HG03457 (cell line): Measurements from ENCODE around the gene CNTRL.
"Not testable (repeated sequence)": the region's sequence is repeated elsewhere in the genome, so short reads cannot be mapped to it uniquely, and the experiment has no call there.

Experiments used
- ATAC-seq: cut with Tn5 transposase; IDR thresholded peaks from one replicate; pipeline ENCODE4 v1.9.1; 2021; ENCODE audit warnings: moderate number of reproducible peaks; ENCODE audit not compliant: unreplicated experiment

CNTRL gene

DNA sequence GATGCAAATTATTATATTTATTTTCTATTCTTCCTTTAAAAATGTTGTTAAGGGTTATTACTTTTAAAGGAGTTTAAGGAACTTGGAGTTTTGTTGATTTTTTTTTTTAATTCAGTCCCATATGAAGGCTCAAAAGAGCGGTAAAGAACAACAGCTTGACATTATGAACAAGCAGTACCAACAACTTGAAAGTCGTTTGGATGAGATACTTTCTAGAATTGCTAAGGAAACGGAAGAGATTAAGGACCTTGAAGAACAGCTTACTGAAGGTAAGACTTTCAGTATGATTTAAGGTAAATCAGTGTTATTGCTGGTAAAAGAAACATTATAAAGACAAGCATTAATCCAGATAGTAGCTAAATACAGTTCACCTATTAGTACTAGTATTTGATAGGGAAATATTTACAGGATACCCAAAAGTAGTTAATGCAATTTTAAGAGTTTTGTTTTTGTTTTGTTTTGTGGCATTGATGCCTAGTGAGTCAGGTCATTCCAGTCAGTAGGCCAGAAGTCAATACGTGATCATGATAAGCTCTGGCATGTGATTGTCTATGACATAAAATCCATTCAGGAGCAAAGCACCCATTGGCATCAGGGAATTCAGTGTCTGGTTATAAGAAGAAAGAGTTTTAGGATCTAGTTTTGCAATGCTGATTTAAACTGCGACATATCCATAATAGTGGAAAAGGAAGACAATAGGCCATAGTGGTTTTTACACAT lies 49.2 kb downstream of the CNTRL start:
- no peak for ATAC-seq

DNA sequence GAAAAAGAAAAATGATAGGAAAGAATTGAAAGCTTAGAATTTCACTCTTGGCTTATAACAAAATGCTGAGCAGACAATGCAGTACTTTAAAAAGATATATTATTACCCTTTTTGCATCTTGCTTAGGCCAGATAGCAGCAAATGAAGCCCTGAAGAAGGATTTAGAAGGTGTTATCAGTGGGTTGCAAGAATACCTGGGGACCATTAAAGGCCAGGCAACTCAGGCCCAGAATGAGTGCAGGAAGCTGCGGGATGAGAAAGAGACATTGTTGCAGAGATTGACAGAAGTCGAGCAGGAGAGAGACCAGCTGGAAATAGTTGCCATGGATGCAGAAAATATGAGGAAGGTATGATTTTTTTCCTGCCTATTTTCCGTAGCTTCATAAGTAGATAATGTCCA lies 50.8 kb downstream of the CNTRL start:
- no peak for ATAC-seq

DNA sequence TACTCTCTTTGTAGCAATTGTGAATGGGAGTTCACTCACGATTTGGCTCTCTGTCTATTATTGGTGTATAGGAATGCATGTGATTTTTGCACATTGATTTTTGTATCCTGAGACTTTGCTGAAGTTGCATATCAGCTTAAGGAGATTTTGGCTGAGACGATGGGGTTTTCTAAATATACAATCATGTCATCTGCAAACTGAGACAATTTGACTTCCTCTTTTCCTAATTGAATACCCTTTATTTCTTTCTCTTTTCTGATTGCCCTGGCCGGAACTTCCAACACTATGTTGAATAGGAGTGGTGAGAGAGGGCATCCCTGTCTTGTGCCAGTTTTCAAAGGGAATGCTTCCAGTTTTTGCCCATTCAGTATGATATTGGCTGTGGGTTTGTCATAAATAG lies 54.6 kb downstream of the CNTRL start:
- ATAC-seq: not testable (repeated sequence)

GRCh38 chr9:121133104-121133816 lies 58.5 kb downstream of the CNTRL start:
- ATAC-seq: no peak

GRCh38 chr9:121135642-121136041 lies 60.9 kb downstream of the CNTRL start:
- ATAC-seq: no peak

- ATAC-seq: no peak
Measured at GRCh38 chr9:121138561-121138960, 63.8 kb downstream of the CNTRL start.

GRCh38 chr9:121138973-121139372 lies 64.2 kb downstream of the CNTRL start:
- no peak for ATAC-seq

GRCh38 chr9:121140162-121140561 lies 65.4 kb downstream of the CNTRL start:
- no peak for ATAC-seq

DNA sequence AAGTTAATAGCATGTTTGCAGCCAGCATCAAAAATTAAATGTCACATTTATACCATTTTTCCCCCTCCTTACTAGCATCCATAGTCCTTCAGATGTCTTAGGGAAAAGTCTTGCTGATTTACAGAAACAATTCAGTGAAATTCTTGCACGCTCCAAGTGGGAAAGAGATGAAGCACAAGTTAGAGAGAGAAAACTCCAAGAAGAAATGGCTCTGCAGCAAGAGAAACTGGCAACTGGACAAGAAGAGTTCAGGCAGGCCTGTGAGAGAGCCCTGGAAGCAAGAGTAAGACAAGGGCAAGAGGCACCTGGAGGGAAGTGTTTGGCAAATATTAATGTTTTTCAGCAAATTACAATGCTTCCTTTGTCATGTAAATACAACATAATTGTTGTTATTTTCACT lies 66.6 kb downstream of the CNTRL start:
- ATAC-seq: no peak

- ATAC-seq: no peak
Measured at GRCh38 chr9:121141706-121142105, 67.0 kb downstream of the CNTRL start.

DNA sequence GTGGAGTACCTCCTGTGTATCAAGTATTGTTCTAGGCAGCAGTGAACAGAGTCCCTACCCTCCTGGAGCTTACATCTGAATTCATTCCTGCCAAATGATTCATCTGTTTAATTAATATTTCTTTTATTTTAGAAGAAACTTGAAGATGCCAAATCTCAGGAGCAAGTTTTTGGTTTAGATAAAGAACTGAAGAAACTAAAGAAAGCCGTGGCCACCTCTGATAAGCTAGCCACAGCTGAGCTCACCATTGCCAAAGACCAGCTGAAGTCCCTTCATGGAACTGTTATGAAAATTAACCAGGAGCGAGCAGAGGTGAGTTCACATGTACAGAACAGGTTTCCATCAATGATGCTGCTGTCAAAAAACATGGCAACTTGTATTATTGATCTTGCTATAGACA lies 69.0 kb downstream of the CNTRL start:
- no peak for ATAC-seq

DNA sequence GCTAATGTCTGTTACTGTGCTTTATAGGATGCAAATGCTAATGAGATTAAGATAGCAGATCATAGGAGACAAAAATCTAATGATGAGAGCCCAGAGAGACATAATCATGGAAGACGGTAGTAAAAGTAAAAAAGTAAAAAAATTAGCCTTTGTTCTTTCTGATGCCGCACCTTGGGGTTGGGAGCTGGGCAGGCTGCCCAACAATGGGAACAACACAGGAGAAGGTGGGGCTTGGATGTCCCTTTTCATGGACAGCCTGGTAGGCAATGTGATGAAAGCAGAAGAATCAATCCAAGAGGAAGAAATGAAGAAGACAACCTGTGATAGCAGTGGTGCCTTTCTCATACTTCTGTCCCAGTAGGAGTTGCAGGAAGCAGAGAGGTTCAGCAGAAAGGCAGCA lies 69.7 kb downstream of the CNTRL start:
- ATAC-seq: no peak

DNA sequence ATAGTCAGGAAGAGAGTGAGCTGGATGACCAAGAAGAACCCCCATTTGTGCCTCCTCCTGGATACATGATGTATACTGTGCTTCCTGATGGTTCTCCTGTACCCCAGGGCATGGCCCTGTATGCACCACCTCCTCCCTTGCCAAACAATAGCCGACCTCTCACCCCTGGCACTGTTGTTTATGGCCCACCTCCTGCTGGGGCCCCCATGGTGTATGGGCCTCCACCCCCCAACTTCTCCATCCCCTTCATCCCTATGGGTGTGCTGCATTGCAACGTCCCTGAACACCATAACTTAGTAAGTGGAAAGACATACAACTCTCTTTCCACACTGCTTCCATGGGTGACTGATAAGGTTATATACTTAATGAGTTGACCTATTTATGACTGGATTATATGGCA lies 75.4 kb downstream of the CNTRL start:
- no peak for ATAC-seq

- no peak for ATAC-seq
Measured at GRCh38 chr9:121153642-121154041, 78.9 kb downstream of the CNTRL start.

- ATAC-seq: no peak
Measured at GRCh38 chr9:121154782-121155181, 80.0 kb downstream of the CNTRL start.

DNA sequence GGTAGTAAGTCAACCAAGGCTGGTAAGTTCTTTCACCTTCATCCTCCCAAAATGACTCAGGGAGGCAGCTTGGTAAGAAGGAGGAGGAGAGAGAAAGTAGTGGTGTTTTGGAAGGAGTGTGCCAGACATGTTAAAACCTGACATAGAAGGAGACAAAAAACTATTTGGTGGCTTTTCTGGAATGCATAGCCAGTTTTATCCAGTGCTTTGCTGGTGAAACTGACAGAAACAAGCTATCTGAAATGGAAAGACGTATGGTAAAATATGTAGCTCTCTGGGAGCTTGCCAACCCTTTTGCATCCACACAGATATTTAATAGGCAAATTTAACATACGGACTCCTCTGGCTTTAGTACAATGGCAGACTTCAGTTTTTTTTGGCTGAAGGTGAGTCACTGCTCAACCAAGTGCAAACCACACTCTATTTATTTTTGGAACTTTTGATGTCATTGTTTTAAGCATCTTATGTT lies 81.5 kb downstream of the CNTRL start:
- ATAC-seq: peak; percentile 50

DNA sequence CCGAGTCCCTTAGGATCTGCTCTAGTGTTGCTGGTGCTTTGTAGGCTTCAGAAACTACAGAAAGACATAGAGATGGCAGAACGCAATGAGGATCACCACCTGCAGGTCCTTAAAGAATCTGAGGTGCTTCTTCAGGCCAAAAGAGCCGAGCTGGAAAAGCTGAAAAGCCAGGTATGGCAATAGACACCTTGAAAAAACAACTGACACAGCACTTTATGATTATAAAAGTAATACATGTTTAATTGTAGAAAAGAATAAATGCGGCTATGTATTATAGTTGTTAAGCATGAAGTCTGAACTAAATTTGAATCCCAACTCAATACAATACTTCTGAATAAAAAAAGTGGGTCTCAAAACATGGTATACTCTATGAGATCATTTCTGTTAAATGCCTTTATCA lies 83.2 kb downstream of the CNTRL start:
- ATAC-seq: no peak

- no peak for ATAC-seq
Measured at GRCh38 chr9:121160025-121160424, 85.3 kb downstream of the CNTRL start.

GRCh38 chr9:121168052-121168451 lies 93.3 kb downstream of the CNTRL start:
- no peak for ATAC-seq

- ATAC-seq: no peak
Measured at GRCh38 chr9:121169094-121169601, 94.4 kb downstream of the CNTRL start.

GRCh38 chr9:121171236-121171635 lies 96.5 kb downstream of the CNTRL start:
- no peak for ATAC-seq
